IMR-90 (cell line): ENCODE results near the gene ARHGAP19. TPM values are rescaled to one million over a fixed set of nuclear protein-coding genes. Genes with fewer than 3 reads are reported as not detected.

Experiments used
- ATAC-seq: fragments of 200-7000 bp; cut with Tn5 transposase; 2 replicates; pipeline ENCODE4 v1.9.1; 2020; ENCODE audit warnings: low read depth, mild to moderate bottlenecking, moderate library complexity
- BruUV-seq: library from RNA; stranded (reverse); fragments of 400-500 nt; replicated peaks from 2 replicates; lab custom pipeline; 2021; lab: Mats Ljungman, UMichigan
- CTCF ChIA-PET: fragments of 300-600 bp; formaldehyde crosslinking; extraction: SDS; loops from one replicate; lab custom pipeline; 2021; ENCODE audit warnings: antibody characterized with exemption; lab: Yijun Ruan, JAX
- POLR2A ChIA-PET: fragments of 300-600 bp; sonication (Branson Sonifier 250); formaldehyde crosslinking; loops from one replicate; lab custom pipeline; 2022; ENCODE audit warnings: antibody characterized with exemption; ENCODE audit not compliant: unreplicated experiment; lab: Charles Lee
- DNase-seq: peaks from one replicate; pipeline ENCODE4 v3.0.0; 2013
- H2AFZ ChIP-seq: replicated peaks from 2 replicates; pipeline ENCODE3; 2013; ENCODE audit warnings: low read length, mild to moderate bottlenecking; ENCODE audit not compliant: poor library complexity
- H2AK5ac ChIP-seq: 2 replicates; pipeline ENCODE4 v1.6.1; 2013; ENCODE audit warnings: low read depth, low read length, inconsistent platforms
- H2AK9ac ChIP-seq: replicated peaks from 2 replicates; pipeline ENCODE3; 2013; ENCODE audit warnings: mild to moderate bottlenecking, low read depth, low read length, moderate library complexity; ENCODE audit not compliant: poor library complexity
- H2BK120ac ChIP-seq: 2 replicates; pipeline ENCODE4 v1.6.1; 2013; ENCODE audit warnings: low read depth, low read length, inconsistent platforms
- H2BK15ac ChIP-seq: 3 replicates; pipeline ENCODE4 v1.6.1; 2013; ENCODE audit warnings: low read depth, low read length, inconsistent platforms
- H2BK20ac ChIP-seq: 2 replicates; pipeline ENCODE4 v1.6.1; 2013; ENCODE audit warnings: low read depth, mild to moderate bottlenecking, inconsistent platforms, low read length, moderate library complexity
- H2BK5ac ChIP-seq: 2 replicates; pipeline ENCODE4 v1.6.1; 2013; ENCODE audit warnings: mild to moderate bottlenecking, low read depth, low read length, inconsistent platforms; ENCODE audit not compliant: poor library complexity, severe bottlenecking
- H3K14ac ChIP-seq: replicated peaks from 2 replicates; pipeline ENCODE4 v1.6.1; 2013; ENCODE audit warnings: low read depth, low read length, inconsistent platforms
- H3K18ac ChIP-seq: 2 replicates; pipeline ENCODE4 v1.6.1; 2013; ENCODE audit warnings: low read depth, low read length, control low read depth
- H3K23ac ChIP-seq: 2 replicates; pipeline ENCODE4 v1.6.1; 2013; ENCODE audit warnings: low read depth, low read length, inconsistent platforms
- H3K27ac ChIP-seq: 2 replicates; pipeline ENCODE4 v1.5.1; 2013; ENCODE audit warnings: mild to moderate bottlenecking, control low read depth, low read length; ENCODE audit not compliant: insufficient read depth
- H3K27me3 ChIP-seq: 2 replicates; pipeline ENCODE4 v1.6.1; 2013; ENCODE audit warnings: low read length; ENCODE audit not compliant: control insufficient read depth, insufficient read depth
- H3K36me3 ChIP-seq: 2 replicates; pipeline ENCODE4 v1.6.1; 2013; ENCODE audit warnings: low read length, mixed read lengths; ENCODE audit not compliant: control insufficient read depth, insufficient read depth
- H3K4ac ChIP-seq: 2 replicates; pipeline ENCODE4 v1.6.1; 2013; ENCODE audit warnings: low read depth, low read length, inconsistent platforms
- H3K4me1 ChIP-seq: 2 replicates; pipeline ENCODE4 v1.6.1; 2013; ENCODE audit warnings: low read length, mixed read lengths; ENCODE audit not compliant: control insufficient read depth, insufficient read depth
- H3K4me2 ChIP-seq: 2 replicates; pipeline ENCODE4 v1.6.1; 2013; ENCODE audit warnings: low read depth, mild to moderate bottlenecking, control low read depth, low read length, moderate library complexity
- H3K4me3 ChIP-seq: 2 replicates; pipeline ENCODE4 v1.5.1; 2013; ENCODE audit warnings: low read depth, mild to moderate bottlenecking, control low read depth, low read length, moderate library complexity; ENCODE audit not compliant: insufficient read depth
- H3K56ac ChIP-seq: 2 replicates; pipeline ENCODE4 v1.6.1; 2013; ENCODE audit warnings: low read length, inconsistent platforms; ENCODE audit not compliant: insufficient read depth; ENCODE audit errors: extremely low read depth
- H3K79me1 ChIP-seq, 2 experiments: 2 replicates each; pipeline ENCODE4 v1.6.1; 2013; ENCODE audit warnings: low read length in 2 of 2, inconsistent platforms in 1 of 2, low read depth in 1 of 2
- H3K9ac ChIP-seq: 2 replicates; pipeline ENCODE4 v1.6.1; 2013; ENCODE audit warnings: low read depth, low read length, control low read depth
- H3K9me1 ChIP-seq: 2 replicates; pipeline ENCODE4 v1.6.1; 2013; ENCODE audit warnings: low read length, inconsistent platforms; ENCODE audit not compliant: insufficient read depth
- H3K9me3 ChIP-seq: 2 replicates; pipeline ENCODE4 v1.6.1; 2013; ENCODE audit warnings: low read length; ENCODE audit not compliant: control insufficient read depth, insufficient read depth
- H4K20me1 ChIP-seq: 2 replicates; pipeline ENCODE4 v1.6.1; 2013; ENCODE audit warnings: low read length, inconsistent platforms; ENCODE audit not compliant: insufficient read depth
- H4K5ac ChIP-seq: 2 replicates; pipeline ENCODE4 v1.6.1; 2013; ENCODE audit warnings: mild to moderate bottlenecking, low read depth, low read length, control low read depth
- H4K8ac ChIP-seq, 2 experiments: 2 replicates each; pipeline ENCODE4 v1.6.1; 2013; ENCODE audit warnings: low read depth in 2 of 2, low read length in 2 of 2, control low read depth in 1 of 2, inconsistent platforms in 1 of 2
- H4K91ac ChIP-seq: 2 replicates; pipeline ENCODE4 v1.6.1; 2013; ENCODE audit warnings: low read depth, low read length, inconsistent platforms; ENCODE audit not compliant: insufficient read depth
- BHLHE40 ChIP-seq: fragments of 150-350 bp; IDR thresholded peaks from 2 replicates; pipeline ENCODE4 v1.6.1; 2016; ENCODE audit warnings: mild to moderate bottlenecking, low read depth, low read length
- CEBPB ChIP-seq: IDR thresholded peaks from 2 replicates; pipeline ENCODE4 v1.6.1; 2012; ENCODE audit warnings: low read depth, low read length, improper control_type of control experiment
- MXI1 ChIP-seq: IDR thresholded peaks from 2 replicates; pipeline ENCODE4 v1.6.1; 2012; ENCODE audit warnings: low read depth, mild to moderate bottlenecking, low read length, moderate library complexity, borderline replicate concordance
- WGBS, 2 experiments: methylation state at CpG; one replicate each; pipeline versions ENCODE4 v1.1.5 to v1.1.7; 2013; ENCODE audit warnings: missing lambda C conversion rate in 2 of 2; ENCODE audit not compliant: insufficient read length in 1 of 2; ENCODE audit errors: extremely low coverage in 2 of 2; 5-methylcytosine and 5-hydroxymethylcytosine counted together
- dilution Hi-C: fragments of 300-500 bp; cut with HindIII; formaldehyde crosslinking; loops from one replicate; pipeline ENCODE4 v1.14.3; 2018; ENCODE audit warnings: low sequenced_read_pairs; ENCODE audit not compliant: unreplicated experiment
- in situ Hi-C: fragments of 300-500 bp; cut with MboI; formaldehyde crosslinking; loops from 3 replicates; pipeline ENCODE4 v1.14.3; 2019; ENCODE audit warnings: low sequenced_read_pairs, inconsistent platforms, mixed read lengths
- intact Hi-C: fragments of 100-400 bp; cut with micrococcal nuclease; formaldehyde crosslinking; loops from 2 replicates; pipeline ENCODE4 v1.10.0; 2022
- polyA plus RNA-seq, 3 experiments: library from polyadenylated mRNA; depleted of rRNA; stranded (reverse); fragments of >200 nt; gene quantifications; 2 replicates each; pipeline ENCODE4 v1.2.3, GENCODE V29; 2012; ENCODE audit warnings: low replicate concordance in 1 of 3
- total RNA-seq: library from RNA; depleted of rRNA; stranded (reverse); fragments of >200 nt; gene quantifications from 2 replicates; pipeline ENCODE4 v1.2.3, GENCODE V29; 2012
- TF ChIP-seq, protein P1 (sequence below): fragments of 150-350 bp; IDR thresholded peaks from 2 replicates; pipeline ENCODE4 v1.6.1; 2016; ENCODE audit warnings: low read depth, mild to moderate bottlenecking, low read length, moderate library complexity, borderline replicate concordance

The ARHGAP19 gene
- total and polyA plus RNA-seq, 2 of the 4 experiments (the other 2 are of a cell fraction), result 6.3 to 7.0 TPM

GRCh38 chr10:97329766-97330165 lies 37.3 kb upstream of the ARHGAP19 start:
- dilution Hi-C loops, result no loop called here
- Histone ChIP-seq H3K4me2 (no peak overlapping the region), H2AFZ (no peak overlapping the region), H3K56ac (no peak overlapping the region), H3K9ac (no peak overlapping the region), H2BK20ac (no peak overlapping the region), H3K4ac (no peak overlapping the region), H3K18ac (no peak overlapping the region), H2BK15ac (no peak overlapping the region), H3K4me1 (peaks cover 16% of the 10 kb centered on the region), H3K14ac (no peak overlapping the region), H2BK5ac (no peak overlapping the region), H3K27me3 (no peaks in the 10 kb centered on the region), H3K79me1 (peaks cover 15 to 35% of the 10 kb centered on the region in 2 experiments), H3K23ac (no peak overlapping the region), H2AK5ac (no peak overlapping the region), H2AK9ac (no peak overlapping the region), H4K91ac (no peak overlapping the region), H4K5ac (no peak overlapping the region), H4K20me1 (no peaks in the 10 kb centered on the region), H3K4me3 (no peak overlapping the region), H2BK120ac (no peak overlapping the region), H3K36me3 (no peaks in the 10 kb centered on the region), H4K8ac (no peak overlapping the region), H3K9me1 (no peaks in the 10 kb centered on the region; the same call in 1 of the 2 replicates), H3K9me3 (no peaks in the 10 kb centered on the region), H3K27ac (no peak overlapping the region)
- DNase-seq, result no peak
- in situ Hi-C loops, result no loop called here
- WGBS, 2 experiments, result 100% methylated on average over 1 of the region's 5 CpGs; no CpG with 5 or more reads in 1 of the 2 experiments
- TF ChIP-seq BHLHE40 (no peak), CEBPB (no peak), MXI1 (no peak)
- TF ChIP-seq, protein P1, sequence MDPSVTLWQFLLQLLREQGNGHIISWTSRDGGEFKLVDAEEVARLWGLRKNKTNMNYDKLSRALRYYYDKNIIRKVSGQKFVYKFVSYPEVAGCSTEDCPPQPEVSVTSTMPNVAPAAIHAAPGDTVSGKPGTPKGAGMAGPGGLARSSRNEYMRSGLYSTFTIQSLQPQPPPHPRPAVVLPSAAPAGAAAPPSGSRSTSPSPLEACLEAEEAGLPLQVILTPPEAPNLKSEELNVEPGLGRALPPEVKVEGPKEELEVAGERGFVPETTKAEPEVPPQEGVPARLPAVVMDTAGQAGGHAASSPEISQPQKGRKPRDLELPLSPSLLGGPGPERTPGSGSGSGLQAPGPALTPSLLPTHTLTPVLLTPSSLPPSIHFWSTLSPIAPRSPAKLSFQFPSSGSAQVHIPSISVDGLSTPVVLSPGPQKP, result no peak
- no peak for ATAC-seq
- no TSS peak for BruUV-seq
- ChIA-PET POLR2A (interaction anchor here (0.6 kb wide), 1 partner anchor 628 kb away, joined by 3 read pairs; no protein-coding TSS in a partner anchor), CTCF (no interaction called here)
- intact Hi-C loops, result no loop called here
